ENCODE measurements around the gene TLR9.
A peak's percentile ranks its signal among the peaks of the same experiment; 100 is the strongest.

TLR9 gene

GRCh38 chr3:52231502-52232278, 6.2 kb upstream of the TLR9 start:
- peak; percentile 93 for DNase-seq

GRCh38 chr3:52230889-52231499, 5.5 kb upstream of the TLR9 start:
- DNase-seq, result no peak

GRCh38 chr3:52230461-52230860, 5.0 kb upstream of the TLR9 start:
- no peak for DNase-seq

DNA sequence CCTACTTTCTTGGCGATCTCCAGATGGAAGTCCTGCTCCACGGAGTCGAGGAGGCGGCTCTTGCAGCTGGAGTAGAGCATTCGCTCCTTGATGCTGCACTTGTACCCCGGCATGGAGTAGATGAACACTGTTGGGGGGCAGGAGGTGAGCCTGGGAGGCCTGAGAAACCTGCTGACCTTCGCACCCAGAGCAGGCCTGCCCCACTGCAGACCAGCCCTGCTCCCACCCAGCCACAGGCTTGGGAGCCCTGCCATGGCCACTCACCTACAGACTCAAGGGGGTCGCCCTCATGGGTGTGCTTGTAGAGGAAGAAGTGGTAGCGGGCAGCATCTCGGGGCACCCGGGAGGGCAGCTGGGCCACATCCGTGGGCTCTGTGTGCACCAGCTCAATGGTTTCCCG, 4.2 kb upstream of the TLR9 start:
- DNase-seq, result no peak

DNA sequence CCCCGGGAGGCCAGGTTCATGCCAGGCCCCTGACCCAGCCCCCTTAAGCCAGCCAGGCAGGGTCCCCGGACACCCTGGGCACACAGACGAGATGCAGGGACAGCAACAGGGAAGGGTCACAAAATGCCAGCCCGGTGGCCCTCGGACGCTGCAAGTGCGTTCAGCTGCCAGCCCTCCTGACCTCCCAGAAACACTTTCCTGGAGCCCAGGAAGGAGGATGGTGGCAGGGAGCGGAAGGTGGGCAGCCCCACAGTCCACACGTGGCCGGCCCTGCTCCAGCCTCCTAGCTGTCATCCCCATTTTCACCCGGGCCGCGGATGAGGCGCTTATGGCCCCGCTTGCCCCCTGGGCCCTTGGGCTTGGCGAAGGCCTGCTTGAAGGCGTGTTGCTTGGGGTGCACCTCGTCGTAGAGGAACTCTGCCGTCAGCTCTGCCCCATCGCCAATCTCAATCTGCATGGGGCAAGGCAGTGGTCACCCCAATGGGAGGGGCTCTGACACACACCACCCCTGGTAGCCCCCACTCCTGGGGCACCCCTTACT, 3.4 kb upstream of the TLR9 start:
- DNase-seq, result no peak

- DNase-seq, result no peak
These were observed 2.8 kb upstream of the TLR9 start for GRCh38 chr3:52228266-52228665.

GRCh38 chr3:52227766-52228165, 2.3 kb upstream of the TLR9 start:
- no peak for DNase-seq

- DNase-seq, result no peak
These were observed 1.7 kb upstream of the TLR9 start for GRCh38 chr3:52227117-52227516.

DNA sequence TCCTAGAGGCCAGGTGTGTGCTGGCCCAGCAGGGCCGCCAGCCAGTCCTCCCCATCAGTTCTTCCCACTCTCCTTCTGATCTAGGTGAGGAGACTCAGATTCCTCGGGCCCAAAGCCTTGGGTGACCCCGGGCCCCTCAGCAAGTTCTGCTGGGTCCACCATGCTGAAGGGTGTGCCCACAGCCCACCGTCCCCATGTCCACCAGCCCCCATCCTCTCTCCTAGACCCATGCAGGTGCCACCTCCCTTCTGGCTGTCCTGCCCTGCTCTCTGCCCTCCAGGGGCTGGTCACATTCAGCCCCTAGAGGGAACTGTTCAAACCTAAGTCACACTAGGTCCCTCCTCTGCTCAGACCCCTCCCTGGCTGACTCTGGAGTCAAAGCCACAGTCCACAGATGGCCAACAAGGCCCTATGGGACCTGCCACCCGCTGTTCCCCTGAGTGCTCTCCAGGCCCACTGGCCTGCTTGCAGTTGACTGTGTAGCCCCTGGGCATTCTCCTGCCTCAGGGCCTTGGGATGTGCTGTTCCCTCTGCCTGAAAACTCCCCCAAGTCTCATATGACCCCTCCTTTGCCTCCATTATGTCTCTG, 878 bp upstream of the TLR9 start:
- DNase-seq, result no peak

DNA sequence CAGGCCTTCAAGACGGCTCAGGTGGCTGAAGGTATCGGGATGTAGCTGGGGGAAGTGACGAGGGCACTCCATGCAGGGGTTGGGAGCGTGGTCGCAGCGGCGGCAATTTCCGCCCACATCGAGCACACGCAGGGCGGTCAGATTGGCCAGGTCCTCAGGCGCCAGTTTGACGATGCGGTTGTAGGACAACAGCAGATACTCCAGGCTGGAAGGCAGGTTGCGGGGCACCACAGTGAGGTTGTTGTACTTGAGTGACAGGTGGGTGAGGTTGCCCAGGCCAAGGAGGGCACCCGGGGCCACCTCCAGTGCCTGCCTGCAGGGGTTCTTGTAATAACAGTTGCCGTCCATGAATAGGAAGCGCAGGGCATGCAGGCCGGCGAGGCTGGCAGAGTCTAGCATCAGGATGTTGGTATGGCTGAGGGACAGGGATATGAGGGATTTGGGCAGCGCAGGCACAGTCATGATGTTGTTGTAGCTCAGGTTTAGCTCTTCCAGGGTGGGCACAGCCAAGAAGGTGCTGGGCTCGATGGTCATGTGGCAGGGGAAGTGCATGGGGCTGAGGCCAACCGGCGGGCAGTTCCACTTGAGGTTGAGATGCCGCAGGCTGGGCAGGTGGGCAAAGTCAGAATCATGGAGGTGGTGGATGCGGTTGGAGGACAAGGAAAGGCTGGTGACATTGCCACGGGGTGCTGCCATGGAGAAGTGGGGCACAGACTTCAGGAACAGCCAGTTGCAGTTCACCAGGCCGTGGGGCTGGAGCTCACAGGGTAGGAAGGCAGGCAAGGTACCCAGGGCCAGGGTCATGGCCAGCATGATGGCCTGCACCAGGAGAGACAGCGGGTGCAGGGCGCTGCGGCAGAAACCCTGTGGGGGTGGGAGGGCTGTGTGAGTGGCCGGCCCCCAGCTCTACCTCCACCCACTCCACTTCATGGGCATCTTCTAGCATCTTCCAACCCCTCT, 1.7 kb downstream of the TLR9 start:
- no peak for DNase-seq

GRCh38 chr3:52222319-52223221, 2.9 kb downstream of the TLR9 start:
- no peak for DNase-seq

DNA sequence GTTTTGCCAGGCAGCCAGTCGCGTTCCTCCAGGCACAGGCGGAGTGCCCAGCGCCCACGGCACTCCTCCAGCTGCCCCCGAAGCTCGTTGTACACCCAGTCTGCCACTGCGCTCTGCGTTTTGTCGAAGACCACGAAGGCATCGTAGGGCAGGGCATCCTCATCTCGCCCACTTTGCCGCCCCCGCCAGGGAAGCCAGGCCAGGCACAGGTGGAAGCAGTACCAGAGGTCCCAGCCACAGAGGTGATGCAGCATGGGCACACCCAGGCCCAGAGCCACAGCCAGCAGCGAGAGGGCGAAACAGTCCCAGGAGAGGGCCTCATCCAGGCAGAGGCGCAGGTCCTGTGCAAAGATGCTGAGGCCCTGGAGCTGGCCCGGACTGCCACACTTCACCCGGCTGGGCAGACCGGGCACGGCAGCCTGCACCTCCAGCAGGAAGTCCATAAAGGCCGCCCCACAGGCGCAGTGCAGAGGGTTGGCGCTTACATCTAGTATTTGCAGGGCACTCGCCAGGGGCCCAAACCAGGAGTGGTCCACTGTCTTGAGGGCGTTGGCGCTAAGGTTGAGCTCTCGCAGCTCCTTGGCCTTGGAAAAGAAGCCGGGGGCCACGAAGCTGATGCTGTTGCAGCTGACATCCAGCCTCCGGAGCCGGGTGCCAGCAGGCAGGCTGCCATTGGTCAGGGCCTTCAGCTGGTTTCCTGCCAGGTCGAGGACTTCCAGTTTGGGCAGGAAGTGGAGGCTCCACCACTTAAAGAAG, 3.7 kb downstream of the TLR9 start:
- DNase-seq, result peak in 1 of 2 experiments; percentile 60

GRCh38 chr3:52221141-52221562, 4.3 kb downstream of the TLR9 start:
- no peak for DNase-seq

DNA sequence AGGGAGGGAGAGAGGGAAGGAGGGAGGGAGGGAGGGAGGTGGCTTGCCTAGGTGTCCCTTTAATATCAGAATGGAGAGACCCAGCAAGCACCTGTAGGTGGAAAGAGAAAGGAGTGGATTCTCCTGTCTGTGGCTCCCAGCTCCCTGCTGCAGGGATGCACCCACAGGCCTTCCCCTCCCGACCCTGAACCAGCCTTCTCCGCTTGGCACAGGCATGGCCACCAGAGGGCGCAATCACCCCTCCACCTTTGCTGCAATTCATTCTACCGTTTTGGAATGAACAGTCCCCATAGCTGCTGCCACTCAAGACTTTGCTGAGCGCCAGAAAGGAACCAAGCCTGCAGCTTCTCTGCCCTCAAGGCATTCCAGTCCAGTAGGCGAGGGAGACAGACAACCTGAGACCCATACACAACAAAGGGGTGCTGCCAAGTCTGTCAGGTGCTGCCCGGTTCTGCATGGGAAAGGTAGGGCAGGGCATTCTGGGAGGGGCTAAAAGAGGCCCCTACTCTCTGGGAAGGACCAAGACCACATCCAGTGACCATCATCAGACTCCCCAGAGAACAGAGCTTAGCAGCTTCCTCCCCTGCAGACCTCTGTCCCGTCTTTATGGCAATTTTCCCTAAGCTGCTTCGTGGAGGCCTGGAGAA, 4.9 kb downstream of the TLR9 start:
- DNase-seq, result peak; percentile 95 to 96

- DNase-seq, result no peak
These were observed 6.4 kb downstream of the TLR9 start for GRCh38 chr3:52218937-52219650.

- DNase-seq, result no peak
These were observed 7.0 kb downstream of the TLR9 start for GRCh38 chr3:52218454-52218853.

DNA sequence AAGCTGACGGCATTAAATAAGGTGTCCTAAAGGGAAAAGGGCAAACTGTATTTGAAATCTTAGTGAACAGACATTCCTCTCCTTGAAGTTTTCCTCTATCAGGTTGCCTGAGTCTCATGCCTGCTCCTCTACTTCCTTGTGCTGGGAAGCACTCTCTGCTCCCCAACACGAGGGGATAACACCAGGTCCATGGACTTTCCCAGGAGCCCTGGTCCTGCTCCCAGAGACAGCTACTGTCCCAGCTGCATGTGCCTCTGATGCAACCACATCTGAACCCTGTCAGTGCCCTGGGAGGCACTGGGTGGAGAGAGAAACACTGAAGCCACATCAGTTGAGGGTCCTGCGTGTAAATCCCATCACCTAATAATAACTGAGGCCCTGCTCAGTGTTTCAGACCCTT, 7.4 kb downstream of the TLR9 start:
- no peak for DNase-seq

DNA sequence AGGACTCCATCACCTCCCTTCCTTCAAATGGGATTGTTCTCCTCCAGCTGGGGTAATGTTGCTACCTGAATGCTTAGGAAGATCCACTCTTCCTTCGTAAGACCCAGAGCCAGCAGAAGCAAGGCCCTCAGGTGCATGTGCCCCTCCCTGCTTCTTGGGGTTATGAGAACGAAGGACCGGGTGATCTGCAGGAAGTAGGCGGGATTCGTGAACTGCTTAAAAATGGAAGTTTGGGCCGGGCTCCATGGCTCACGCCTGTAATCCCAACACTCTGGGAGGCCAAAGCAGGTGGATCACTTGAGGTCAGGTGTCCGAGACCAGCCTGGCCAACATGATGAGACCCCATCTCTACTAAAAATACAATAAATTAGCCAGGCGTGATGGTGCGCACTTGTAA, 8.0 kb downstream of the TLR9 start:
- DNase-seq, result no peak

- DNase-seq, result peak; percentile 41 to 58
These were observed 8.6 kb downstream of the TLR9 start for GRCh38 chr3:52216585-52217408.

All from activated CD4-positive, alpha-beta T cell treated with anti-CD3 and anti-CD28 coated beads, Interleukin-2, amount 50 U/mL, for 48 hours (primary cell).